ENCODE results near the gene ARCN1.

The ARCN1 gene

DNA sequence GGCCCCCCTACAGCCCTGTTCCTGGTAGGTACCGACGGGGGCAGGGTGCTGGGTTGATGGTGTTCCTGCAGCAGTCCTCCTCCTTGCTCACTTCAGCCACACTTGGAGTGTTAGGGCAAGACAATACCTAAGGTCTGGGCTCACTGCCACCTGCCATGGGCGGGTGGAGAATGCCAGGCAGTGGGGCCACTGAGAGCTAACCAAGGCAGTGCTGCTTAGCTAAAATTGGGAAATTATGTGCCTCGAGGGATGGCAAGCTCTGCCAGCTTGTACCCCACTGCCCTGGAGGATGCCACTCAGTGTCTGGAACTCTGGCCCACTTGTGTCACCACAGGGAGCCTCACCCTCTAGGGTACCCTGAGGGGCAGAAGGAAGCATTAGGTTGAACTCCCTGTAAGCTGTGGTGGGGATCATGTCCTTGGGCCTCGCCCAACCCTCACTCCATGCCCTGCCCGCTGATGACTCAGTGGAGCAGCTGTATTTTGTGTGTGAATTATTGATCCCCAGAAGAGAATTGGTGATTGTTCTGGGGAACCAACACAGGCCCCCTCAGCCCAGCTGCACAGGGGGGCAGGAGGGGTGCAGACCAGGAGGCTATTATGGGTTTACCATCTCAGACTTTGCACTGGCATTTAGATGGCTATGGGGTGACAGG, 53.0 kb downstream of the ARCN1 start:
- no peak overlapping the region for H3K4me3 Mint-ChIP-seq
- H3K27me3 Mint-ChIP-seq, result peaks cover 9 to 28% of the 10 kb centered on the region in 2 donors
- peaks cover 4 to 5% of the 10 kb centered on the region in 2 donors for H3K4me1 Mint-ChIP-seq (ENCODE audit: low read depth in 2 of 2)
- no peaks in the 10 kb centered on the region for H3K36me3 Mint-ChIP-seq (ENCODE audit: insufficient read depth)
- H3K27ac Mint-ChIP-seq, result no peak overlapping the region
- no peaks in the 10 kb centered on the region for H3K9me3 Mint-ChIP-seq
- ATAC-seq (replicated peaks) (no peak), DNase-seq (no peak)

DNA sequence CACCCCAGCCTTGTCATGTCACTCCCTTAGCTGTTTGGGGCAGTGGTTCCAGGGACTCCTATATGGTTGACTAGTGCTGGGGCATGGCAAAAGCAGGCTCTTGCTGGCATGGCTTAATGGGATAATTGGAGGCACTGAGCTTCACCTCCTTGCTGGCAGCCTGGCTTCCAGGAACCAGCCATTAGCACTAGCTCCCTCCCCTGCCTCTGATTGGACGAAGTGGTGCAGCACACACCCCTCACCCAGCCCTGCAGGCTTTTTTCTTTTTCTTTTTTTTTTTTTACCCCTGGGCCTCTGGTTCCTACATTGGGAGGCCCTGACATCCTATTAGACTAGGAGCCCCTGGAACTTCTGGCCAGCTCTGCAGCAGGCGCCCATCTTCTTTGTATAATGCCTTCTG, 53.8 kb downstream of the ARCN1 start:
- H3K4me3 Mint-ChIP-seq, result no peak overlapping the region
- H3K4me1 Mint-ChIP-seq (ENCODE audit: low read depth in 2 of 2), result peaks cover 1 to 2% of the 10 kb centered on the region in 2 donors
- H3K9me3 Mint-ChIP-seq, result no peaks in the 10 kb centered on the region
- DNase-seq (no peak), ATAC-seq (replicated peaks) (no peak)
- H3K36me3 Mint-ChIP-seq (ENCODE audit: insufficient read depth), result no peaks in the 10 kb centered on the region
- peaks cover 3 to 21% of the 10 kb centered on the region in 2 donors for H3K27me3 Mint-ChIP-seq
- peak overlapping the region in 1 of 2 donors; percentile 77 for H3K27ac Mint-ChIP-seq

DNA sequence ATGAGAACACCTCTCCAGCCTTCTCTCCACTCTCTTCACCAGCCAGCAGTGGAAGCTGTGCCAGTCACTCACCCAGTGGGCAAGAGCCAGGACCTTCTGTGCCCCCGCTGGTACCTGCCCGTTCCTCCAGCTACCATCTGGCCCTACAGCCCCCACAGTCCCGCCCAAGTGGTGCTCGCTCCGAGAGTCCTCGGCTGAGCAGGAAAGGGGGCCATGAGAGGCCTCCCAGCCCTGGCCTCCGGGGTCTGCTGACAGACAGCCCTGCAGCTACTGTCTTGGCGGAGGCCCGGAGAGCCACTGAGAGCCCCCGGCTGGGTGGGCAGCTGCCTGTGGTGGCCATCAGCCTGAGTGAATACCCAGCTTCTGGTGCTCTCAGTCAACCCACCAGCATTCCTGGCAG, 55.4 kb downstream of the ARCN1 start:
- Mint-ChIP-seq H3K4me3 (no peak overlapping the region), H3K9me3 (no peaks in the 10 kb centered on the region), H3K27me3 (peaks cover 0 to 7% of the 10 kb centered on the region in 2 donors), H3K27ac (no peak overlapping the region), H3K4me1 (ENCODE audit: low read depth in 2 of 2) (no peaks in the 10 kb centered on the region), H3K36me3 (ENCODE audit: insufficient read depth) (no peaks in the 10 kb centered on the region)
- ATAC-seq (replicated peaks), result no peak
- no peak for DNase-seq

DNA sequence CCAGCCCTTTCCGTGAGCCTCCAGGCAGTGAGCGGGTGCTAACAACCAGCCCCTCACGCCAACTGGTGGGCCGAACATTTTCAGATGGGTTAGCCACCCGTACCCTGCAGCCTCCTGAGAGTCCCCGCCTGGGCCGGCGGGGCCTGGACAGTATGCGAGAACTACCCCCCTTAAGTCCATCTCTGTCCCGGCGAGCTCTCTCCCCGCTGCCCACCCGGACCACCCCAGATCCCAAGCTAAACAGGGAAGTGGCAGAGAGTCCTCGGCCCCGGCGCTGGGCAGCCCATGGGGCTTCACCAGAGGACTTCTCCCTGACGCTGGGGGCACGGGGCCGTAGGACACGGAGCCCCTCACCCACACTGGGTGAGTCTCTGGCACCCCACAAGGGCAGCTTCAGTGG, 55.8 kb downstream of the ARCN1 start:
- Mint-ChIP-seq H3K36me3 (ENCODE audit: insufficient read depth) (no peaks in the 10 kb centered on the region), H3K27ac (no peak overlapping the region), H3K27me3 (peaks cover 0 to 5% of the 10 kb centered on the region in 2 donors), H3K4me3 (no peak overlapping the region), H3K9me3 (no peaks in the 10 kb centered on the region), H3K4me1 (ENCODE audit: low read depth in 2 of 2) (no peaks in the 10 kb centered on the region)
- ATAC-seq (replicated peaks), result no peak
- DNase-seq, result no peak

DNA sequence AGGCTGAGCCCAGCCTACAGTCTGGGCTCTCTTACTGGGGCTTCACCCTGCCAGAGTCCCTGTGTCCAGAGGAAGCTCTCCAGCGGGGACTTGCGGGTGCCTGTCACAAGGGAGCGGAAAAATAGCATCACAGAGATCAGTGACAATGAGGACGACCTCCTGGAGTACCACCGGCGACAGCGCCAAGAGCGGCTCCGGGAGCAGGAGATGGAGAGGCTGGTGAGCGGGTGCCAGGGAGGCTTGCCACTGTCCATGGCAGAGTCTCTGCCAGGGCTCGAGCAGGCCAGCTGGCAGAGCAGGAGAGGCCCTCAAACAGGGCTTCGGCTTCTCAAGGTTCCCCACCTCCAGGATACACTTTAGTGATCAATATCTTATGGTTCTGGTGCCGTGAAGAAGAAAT, 56.2 kb downstream of the ARCN1 start:
- Mint-ChIP-seq H3K4me1 (ENCODE audit: low read depth in 2 of 2) (no peaks in the 10 kb centered on the region), H3K36me3 (ENCODE audit: insufficient read depth) (no peaks in the 10 kb centered on the region)
- no peak for ATAC-seq (replicated peaks)

DNA sequence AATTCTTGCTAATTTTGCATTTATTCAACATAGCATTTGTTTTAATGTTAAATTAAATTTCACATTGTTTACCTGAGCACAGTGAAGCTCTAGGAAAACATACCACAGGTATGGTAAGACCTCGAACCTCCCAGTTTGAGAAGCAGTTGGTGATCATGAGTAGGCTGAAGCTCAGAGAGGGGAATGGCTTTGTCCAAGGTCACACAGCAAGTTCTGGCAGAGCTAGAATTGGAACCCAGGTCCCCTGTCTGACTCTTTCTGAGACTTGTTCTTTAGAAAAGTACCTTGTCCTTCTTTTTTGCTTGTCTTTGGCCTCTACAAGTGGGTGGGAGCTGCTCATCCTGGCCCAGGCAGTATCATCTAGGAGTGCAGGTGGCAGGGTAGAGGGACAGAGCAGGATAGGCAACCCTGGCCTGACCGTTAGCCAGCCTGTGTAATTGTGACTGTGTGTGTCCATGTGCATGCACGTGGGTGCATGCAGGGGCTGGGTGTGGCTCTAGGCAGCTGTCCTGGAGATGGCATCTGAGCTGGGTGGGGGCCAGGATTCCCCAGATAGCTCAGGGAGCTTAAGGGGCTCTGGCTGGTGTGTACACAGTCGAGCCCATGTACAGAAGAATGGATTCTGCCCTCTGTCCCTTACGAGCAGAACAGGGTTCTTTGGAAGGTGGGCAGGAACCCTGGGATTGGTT, 56.8 kb downstream of the ARCN1 start:
- H3K27ac Mint-ChIP-seq, result no peak overlapping the region
- H3K4me3 Mint-ChIP-seq, result no peak overlapping the region
- no peaks in the 10 kb centered on the region for H3K36me3 Mint-ChIP-seq (ENCODE audit: insufficient read depth)
- H3K27me3 Mint-ChIP-seq, result peaks cover 0 to 9% of the 10 kb centered on the region in 2 donors
- no peak for ATAC-seq (replicated peaks)
- no peak for DNase-seq
- H3K9me3 Mint-ChIP-seq, result no peaks in the 10 kb centered on the region
- H3K4me1 Mint-ChIP-seq (ENCODE audit: low read depth in 2 of 2), result no peaks in the 10 kb centered on the region

More for the DNA sequence above, 56.2 kb downstream of the ARCN1 start:
- Mint-ChIP-seq H3K9me3 (no peaks in the 10 kb centered on the region), H3K27me3 (peaks cover 0 to 7% of the 10 kb centered on the region in 2 donors), H3K4me3 (no peak overlapping the region), H3K27ac (no peak overlapping the region)
- DNase-seq, result no peak

DNA sequence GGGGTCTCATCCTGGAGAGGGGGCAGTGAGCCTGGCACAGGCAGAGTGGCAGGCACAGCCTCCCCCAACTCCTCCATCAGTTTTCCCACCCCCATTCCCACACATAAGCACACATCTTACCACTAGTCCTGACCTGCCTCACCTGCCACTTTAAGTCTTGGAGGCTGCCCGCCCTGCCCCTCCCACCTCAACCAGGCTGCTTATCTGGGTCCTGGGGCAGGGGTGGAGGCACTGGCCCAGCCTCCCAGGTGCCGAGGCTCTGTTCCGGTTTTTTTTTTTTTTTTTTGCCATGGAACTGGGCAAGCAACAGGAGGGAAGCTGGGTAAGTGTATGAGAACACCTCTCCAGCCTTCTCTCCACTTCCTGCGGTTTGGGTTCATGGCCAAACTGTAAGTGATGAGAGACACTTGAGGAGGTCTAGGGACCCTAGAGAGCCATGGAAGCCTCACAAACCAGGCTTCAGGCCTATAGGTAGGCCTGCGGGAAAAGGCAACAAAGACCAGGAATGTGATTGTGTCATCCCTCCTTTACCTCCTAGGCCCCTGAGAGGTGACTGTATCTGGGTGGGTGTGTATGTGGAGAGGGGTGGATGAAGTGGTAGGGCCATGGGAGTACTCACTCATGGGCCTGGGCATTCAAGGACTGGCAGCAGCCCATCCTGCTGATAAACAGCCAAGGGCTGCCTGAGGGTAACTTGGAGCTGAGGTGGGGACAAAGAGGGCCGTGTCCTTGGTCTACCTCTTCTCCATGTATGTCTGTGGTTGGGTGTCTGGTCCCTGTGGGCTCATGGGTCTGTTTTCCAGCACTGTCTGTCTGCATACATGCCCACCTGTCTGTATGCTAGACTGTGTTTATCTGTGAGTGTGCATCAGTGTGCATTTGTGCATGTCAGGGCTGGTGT, 57.8 kb downstream of the ARCN1 start:
- H3K27me3 Mint-ChIP-seq, result peaks cover 0 to 9% of the 10 kb centered on the region in 2 donors
- no peak overlapping the region for H3K27ac Mint-ChIP-seq
- peaks cover 0 to 5% of the 10 kb centered on the region in 2 donors for H3K4me1 Mint-ChIP-seq (ENCODE audit: low read depth in 2 of 2)
- no peaks in the 10 kb centered on the region for H3K36me3 Mint-ChIP-seq (ENCODE audit: insufficient read depth)
- no peak for ATAC-seq (replicated peaks)
- DNase-seq, result no peak
- H3K9me3 Mint-ChIP-seq, result no peaks in the 10 kb centered on the region
- H3K4me3 Mint-ChIP-seq, result no peak overlapping the region

DNA sequence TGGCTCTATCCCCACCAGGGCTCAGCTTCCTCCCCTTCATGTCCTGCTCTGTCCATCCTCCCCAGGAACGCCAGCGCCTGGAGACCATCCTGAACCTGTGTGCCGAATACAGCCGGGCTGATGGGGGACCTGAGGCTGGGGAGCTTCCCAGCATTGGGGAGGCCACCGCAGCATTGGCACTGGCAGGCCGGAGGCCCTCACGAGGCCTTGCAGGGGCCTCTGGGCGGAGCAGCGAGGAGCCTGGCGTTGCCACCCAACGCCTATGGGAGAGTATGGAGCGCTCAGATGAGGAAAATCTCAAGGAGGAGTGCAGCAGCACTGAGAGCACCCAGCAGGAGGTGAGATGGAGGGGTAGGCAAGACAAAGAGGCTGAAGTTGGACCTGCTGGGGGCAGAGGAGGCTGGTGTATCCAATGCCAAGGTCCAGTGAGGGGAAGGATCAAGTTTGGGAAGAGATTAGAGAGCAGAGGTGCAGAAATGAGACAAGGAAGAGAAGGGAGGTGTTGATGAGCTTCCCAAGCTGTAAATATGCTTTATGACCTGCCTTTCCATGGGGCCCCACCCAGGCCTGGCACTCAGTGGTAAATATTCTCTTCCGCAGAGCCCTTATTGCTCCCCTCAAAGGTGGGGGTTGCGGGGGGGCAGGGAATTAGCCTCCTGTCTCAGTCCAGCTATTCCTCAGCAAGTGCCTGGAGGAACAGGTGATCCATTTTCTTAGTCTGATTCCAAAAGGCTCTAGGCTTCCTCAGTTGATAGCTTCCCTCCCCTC, 59.1 kb downstream of the ARCN1 start:
- Mint-ChIP-seq H3K4me1 (ENCODE audit: low read depth in 2 of 2) (peaks cover 0 to 5% of the 10 kb centered on the region in 2 donors), H3K27me3 (peaks cover 0 to 18% of the 10 kb centered on the region in 2 donors), H3K9me3 (no peaks in the 10 kb centered on the region), H3K4me3 (no peak overlapping the region), H3K27ac (no peak overlapping the region), H3K36me3 (ENCODE audit: insufficient read depth) (no peaks in the 10 kb centered on the region)
- no peak for ATAC-seq (replicated peaks)
- DNase-seq, result no peak

DNA sequence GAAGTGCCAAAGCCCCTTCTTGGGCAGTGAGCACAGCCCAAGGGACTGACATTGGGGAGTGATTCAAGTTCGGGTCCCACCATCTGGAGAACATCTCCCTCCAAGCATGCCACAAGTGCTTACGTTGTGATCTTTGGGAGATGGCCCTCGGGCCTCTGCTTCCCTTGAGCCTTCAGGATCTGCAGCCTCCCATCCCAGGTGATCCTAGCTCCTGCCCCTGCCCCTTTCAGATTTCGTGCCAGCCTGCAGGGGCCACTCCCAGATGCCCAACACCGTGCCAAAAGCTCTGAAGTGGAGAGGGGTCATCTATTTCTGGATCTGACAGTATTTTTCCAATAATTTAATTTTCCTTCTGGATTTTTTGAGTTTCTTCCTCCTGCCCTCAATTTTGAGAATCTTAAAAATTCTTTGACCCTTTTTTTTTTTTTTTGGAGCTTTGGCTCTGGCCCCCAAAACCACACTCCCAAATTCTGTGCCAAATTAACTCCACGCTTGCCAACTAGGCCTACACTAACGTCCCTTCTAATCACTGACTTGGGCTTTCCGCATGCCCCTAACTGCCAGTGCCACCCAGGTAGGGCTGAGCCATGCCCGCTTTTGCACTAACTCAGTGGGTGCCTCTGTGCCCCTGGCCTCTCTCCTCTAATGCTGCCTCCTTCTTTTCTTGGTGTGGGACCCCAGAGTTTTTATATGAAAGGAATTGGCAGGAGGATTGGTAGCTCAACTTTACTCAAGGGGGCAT, 60.5 kb downstream of the ARCN1 start:
- Mint-ChIP-seq H3K4me1 (ENCODE audit: low read depth in 2 of 2) (peaks cover 0 to 5% of the 10 kb centered on the region in 2 donors), H3K27ac (no peak overlapping the region), H3K9me3 (no peaks in the 10 kb centered on the region), H3K36me3 (ENCODE audit: insufficient read depth) (no peaks in the 10 kb centered on the region), H3K27me3 (peaks cover 0 to 18% of the 10 kb centered on the region in 2 donors), H3K4me3 (no peak overlapping the region)
- DNase-seq (no peak), ATAC-seq (replicated peaks) (no peak)

DNA sequence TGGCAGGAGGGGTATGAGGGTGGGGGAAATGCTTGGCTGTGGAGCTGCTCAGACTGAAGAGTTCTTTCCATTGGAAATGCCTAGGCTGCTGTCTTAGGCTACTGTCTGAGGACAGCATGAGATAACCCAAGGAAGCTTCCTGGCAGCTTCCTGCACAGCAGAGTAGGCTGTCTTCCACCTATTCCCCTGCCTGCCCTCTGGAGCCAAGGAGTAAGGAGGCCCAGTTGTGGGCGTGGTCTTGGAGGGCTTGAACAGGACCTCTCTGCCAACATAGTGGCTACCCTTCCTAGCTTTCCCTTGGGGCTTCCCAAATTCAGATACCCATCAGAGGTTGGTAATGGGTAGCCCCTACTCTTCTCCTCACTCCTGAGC, 61.1 kb downstream of the ARCN1 start:
- Mint-ChIP-seq H3K36me3 (ENCODE audit: insufficient read depth) (no peaks in the 10 kb centered on the region), H3K9me3 (no peaks in the 10 kb centered on the region), H3K27ac (no peak overlapping the region), H3K4me1 (ENCODE audit: low read depth in 2 of 2) (peaks cover 0 to 5% of the 10 kb centered on the region in 2 donors), H3K27me3 (peaks cover 0 to 18% of the 10 kb centered on the region in 2 donors), H3K4me3 (no peak overlapping the region)
- DNase-seq, result no peak
- ATAC-seq (replicated peaks), result no peak

DNA sequence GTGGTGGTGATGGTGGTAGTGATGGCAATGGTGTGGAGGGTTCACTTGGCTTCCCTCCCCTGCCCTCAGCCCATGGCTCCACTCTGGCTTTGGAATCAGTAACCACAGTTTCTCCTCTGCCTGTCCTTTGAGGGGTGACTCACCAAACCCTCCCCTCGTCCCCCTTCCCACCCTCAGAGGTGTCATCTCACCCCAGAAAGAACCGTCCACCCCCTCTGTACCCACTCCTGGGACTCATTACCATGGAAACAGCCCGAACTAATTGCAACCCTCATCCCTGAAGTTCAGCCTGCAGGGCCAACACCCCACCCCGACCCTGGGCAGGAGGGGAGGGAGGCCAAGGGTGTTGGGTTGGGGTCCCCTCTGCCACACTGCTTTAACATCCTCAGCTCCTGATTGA, 61.8 kb downstream of the ARCN1 start:
- no peaks in the 10 kb centered on the region for H3K9me3 Mint-ChIP-seq
- H3K4me1 Mint-ChIP-seq (ENCODE audit: low read depth in 2 of 2), result peaks cover 0 to 5% of the 10 kb centered on the region in 2 donors
- no peaks in the 10 kb centered on the region for H3K36me3 Mint-ChIP-seq (ENCODE audit: insufficient read depth)
- H3K4me3 Mint-ChIP-seq, result no peak overlapping the region
- DNase-seq, result no peak
- no peak overlapping the region for H3K27ac Mint-ChIP-seq
- H3K27me3 Mint-ChIP-seq, result peaks cover 0 to 18% of the 10 kb centered on the region in 2 donors
- ATAC-seq (replicated peaks), result no peak

DNA sequence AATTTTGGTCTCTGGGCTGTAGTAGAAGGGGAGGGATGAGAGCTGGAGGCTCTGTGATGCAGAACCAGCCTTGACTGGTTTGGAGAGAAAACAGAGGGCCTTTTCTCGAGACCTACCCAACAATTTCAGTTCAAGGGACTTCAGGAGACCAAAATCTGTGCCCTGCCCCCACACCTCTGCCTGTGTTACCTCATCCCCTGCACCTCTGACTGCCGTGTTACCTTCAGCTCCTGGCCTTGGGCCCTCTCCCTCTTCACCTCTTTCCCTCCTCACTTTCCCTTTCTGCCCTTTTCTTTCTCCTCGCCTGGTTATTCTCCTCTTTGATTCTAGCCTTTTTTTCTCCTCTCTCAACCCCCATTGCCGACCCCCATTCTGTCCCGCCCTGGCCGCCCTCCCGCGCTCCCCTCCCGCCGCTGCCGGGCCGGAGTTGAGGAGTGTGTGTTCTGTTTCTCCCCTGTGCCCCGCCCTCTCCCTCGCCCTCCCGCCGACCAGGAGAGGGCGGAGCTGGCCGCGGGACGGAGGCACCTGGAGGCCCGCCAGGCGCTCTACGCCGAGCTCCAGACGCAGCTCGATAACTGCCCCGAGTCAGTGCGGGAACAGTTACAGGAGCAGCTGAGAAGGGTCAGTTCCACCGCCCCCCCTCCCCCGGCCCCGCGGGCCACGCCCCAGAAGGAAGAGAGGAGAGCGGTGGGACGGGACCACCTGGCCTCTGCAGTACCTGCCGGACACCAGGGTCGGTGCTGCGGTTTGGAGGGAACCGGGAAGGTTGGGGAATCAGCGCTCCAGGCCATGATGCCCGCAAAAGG, 62.4 kb downstream of the ARCN1 start:
- DNase-seq (no peak), ATAC-seq (replicated peaks) (no peak)
- no peaks in the 10 kb centered on the region for H3K36me3 Mint-ChIP-seq (ENCODE audit: insufficient read depth)
- H3K4me3 Mint-ChIP-seq, result peak overlapping the region in 1 of 2 donors; percentile 8
- no peaks in the 10 kb centered on the region for H3K9me3 Mint-ChIP-seq
- H3K27ac Mint-ChIP-seq, result no peak overlapping the region
- peaks cover 0 to 18% of the 10 kb centered on the region in 2 donors for H3K27me3 Mint-ChIP-seq
- H3K4me1 Mint-ChIP-seq (ENCODE audit: low read depth in 2 of 2), result peaks cover 0 to 5% of the 10 kb centered on the region in 2 donors

Measured in effector memory CD8-positive, alpha-beta T cell (primary cell).